Measurements from ENCODE around the gene HOXA7.

HOXA7 gene

DNA sequence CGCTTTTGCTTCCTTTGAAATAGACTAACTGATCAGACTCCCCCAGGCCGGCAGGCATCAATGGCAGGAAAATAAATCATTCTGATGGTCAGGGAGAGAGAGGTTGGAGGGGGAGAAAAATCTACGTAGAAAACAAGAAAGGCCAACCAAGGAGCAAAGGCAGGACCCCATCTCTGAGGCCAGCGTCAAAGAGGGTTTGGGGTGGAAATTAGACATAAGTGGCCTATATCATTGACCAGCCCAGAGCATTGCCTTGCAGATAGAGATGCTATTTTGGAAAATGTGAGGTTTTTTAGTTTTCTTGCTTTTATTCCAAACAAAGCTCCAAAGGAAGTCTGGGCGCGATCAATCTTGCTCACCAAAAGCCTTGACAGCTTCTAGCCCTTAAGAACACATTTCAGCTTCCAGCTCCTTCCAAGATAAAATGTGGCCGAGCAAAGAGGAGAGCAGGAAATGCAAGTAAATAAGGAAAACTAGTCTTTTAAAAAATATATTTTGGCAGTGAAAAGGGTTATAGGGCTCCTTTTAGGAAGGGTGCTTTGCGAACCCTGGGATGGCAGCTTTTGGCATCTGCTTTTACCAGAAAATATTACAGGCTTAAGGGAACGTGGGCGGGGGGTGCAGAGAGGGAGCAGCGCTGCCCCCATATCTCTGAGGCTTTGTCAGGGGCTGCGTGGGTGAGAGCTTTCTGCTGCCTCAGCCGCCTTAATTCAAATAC is 52.0 kb downstream of the HOXA7 start:
- DNase-seq, result no peak

All from midbrain (tissue), 1 donor.